HG03064 (cell line): Measurements from ENCODE around the gene AS3MT.
A peak's percentile ranks its signal among the peaks of the same experiment; 100 is the strongest.
"Not testable (repeated sequence)": the region's sequence is repeated elsewhere in the genome, so short reads cannot be mapped to it uniquely, and the experiment has no call there.

Source experiments
- ATAC-seq: cut with Tn5 transposase; IDR thresholded peaks from one replicate; pipeline ENCODE4 v1.9.1; 2021; ENCODE audit warnings: low read depth; ENCODE audit not compliant: unreplicated experiment

The AS3MT gene

GRCh38 chr10:102918817-102919245 is 49.6 kb downstream of the AS3MT start:
- ATAC-seq, result peak; percentile 6

- ATAC-seq, result no peak
Measured at GRCh38 chr10:102919246-102919959, 50.1 kb downstream of the AS3MT start.

- ATAC-seq, result no peak
Measured at GRCh38 chr10:102919992-102920739, 50.9 kb downstream of the AS3MT start.

GRCh38 chr10:102923601-102924000 is 54.3 kb downstream of the AS3MT start:
- ATAC-seq, result no peak

- no peak for ATAC-seq
Measured at GRCh38 chr10:102926842-102927241, 57.6 kb downstream of the AS3MT start.

GRCh38 chr10:102927311-102928010 is 58.2 kb downstream of the AS3MT start:
- no peak for ATAC-seq

- ATAC-seq, result not testable (repeated sequence)
Measured at GRCh38 chr10:102928442-102928841, 59.2 kb downstream of the AS3MT start.

- no peak for ATAC-seq
Measured at GRCh38 chr10:102930720-102931119, 61.5 kb downstream of the AS3MT start.

GRCh38 chr10:102931643-102932042 is 62.4 kb downstream of the AS3MT start:
- no peak for ATAC-seq

GRCh38 chr10:102935505-102935904 is 66.2 kb downstream of the AS3MT start:
- no peak for ATAC-seq

- no peak for ATAC-seq
Measured at GRCh38 chr10:102935939-102936605, 66.8 kb downstream of the AS3MT start.

- no peak for ATAC-seq
Measured at GRCh38 chr10:102941401-102941800, 72.1 kb downstream of the AS3MT start.

GRCh38 chr10:102945449-102945848 is 76.2 kb downstream of the AS3MT start:
- ATAC-seq, result no peak

GRCh38 chr10:102945962-102946361 is 76.7 kb downstream of the AS3MT start:
- ATAC-seq, result no peak

- no peak for ATAC-seq
Measured at GRCh38 chr10:102946992-102947391, 77.7 kb downstream of the AS3MT start.

- no peak for ATAC-seq
Measured at GRCh38 chr10:102948176-102948575, 78.9 kb downstream of the AS3MT start.

- ATAC-seq, result no peak
Measured at GRCh38 chr10:102948786-102949185, 79.5 kb downstream of the AS3MT start.

- ATAC-seq, result no peak
Measured at GRCh38 chr10:102949916-102950315, 80.6 kb downstream of the AS3MT start.

GRCh38 chr10:102951316-102951715 is 82.0 kb downstream of the AS3MT start:
- no peak for ATAC-seq
